TTC549 (cell line): ENCODE measurements around the gene RBM45.

Source experiments
- FAIRE-seq: peaks from 2 replicates; lab custom pipeline; 2012; peaks lifted over from hg19 to GRCh38; lab: Jason Lieb, UNC

RBM45 gene

GRCh38 chr2:178160601-178161000 is 48.4 kb downstream of the RBM45 start:
- no peak for FAIRE-seq

- FAIRE-seq, result no peak
These were observed 51.2 kb downstream of the RBM45 start for GRCh38 chr2:178163395-178163794.

- FAIRE-seq, result no peak
These were observed 51.7 kb downstream of the RBM45 start for GRCh38 chr2:178163911-178164310.

GRCh38 chr2:178173657-178174056 is 61.4 kb downstream of the RBM45 start:
- no peak for FAIRE-seq

GRCh38 chr2:178177066-178177679 is 64.9 kb downstream of the RBM45 start:
- FAIRE-seq, result no peak
